Middle frontal gyrus (tissue), 1 donor: Measurements from ENCODE around the gene RABGGTA.
"Not testable (repeated sequence)": the region's sequence is repeated elsewhere in the genome, so short reads cannot be mapped to it uniquely, and the experiment has no call there.

ENCODE experiments used
- DNase-seq: peaks from one replicate; pipeline ENCODE4 v3.0.0-alpha.2; 2015; ENCODE audit warnings: low spot score; ENCODE audit errors: extremely low spot score

Gene RABGGTA

DNA sequence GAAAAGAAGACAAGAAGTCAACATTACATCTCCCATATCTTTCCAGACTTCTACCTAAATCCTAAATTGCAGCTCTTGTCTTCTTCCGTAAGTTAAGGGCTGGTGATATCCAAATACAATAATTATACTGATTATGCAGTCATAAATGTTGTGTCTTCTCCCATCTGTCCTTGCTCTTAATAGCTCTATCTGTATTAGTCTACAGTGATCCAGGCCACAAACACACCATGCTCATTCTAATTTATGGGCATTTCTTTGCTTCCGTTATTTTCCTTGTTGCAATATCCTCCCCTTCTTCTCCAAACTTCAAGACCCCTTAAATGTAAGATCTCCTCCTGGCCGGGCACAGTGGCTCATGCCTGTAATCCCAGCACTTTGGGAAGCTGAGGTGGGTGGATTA, 51.9 kb downstream of the RABGGTA start:
- no peak for DNase-seq

DNA sequence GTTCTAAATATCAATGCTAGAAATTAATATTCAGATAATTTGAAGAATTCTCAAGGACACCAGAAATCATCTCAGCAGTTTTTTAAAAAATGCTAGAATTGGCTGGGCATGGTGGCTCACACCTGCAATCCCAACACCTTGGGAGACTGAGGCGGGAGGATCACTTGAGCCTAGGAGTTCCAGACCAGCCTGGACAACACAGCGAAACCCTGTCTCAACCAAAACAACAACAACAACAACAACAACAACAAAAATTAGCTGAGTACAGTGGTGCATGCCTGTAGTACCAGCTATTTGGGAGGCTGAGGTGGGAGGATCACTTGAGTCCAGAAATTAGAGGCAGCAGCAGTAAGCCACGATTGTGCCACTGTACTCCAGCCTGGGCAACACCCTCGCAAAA, 52.3 kb downstream of the RABGGTA start:
- DNase-seq = no peak

DNA sequence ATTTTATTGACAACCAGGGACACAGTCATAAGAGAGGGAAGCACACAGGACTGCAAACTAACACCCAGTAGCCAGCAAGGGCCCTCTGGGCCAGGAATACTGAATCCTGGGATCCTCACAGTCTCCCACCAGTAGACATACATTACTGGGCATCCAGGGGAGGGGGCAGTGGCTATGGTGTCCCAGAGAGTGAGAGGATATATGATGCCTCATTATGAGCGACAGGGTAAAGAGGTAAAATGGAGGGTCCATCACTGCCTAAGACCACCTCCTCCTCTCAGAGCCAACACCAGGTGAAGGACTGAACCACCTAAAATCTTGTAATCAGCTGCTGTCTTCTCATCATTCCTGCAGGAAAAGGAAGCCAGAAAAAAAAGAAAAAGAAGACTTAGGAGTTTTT, 54.5 kb downstream of the RABGGTA start:
- DNase-seq = not testable (repeated sequence)

DNA sequence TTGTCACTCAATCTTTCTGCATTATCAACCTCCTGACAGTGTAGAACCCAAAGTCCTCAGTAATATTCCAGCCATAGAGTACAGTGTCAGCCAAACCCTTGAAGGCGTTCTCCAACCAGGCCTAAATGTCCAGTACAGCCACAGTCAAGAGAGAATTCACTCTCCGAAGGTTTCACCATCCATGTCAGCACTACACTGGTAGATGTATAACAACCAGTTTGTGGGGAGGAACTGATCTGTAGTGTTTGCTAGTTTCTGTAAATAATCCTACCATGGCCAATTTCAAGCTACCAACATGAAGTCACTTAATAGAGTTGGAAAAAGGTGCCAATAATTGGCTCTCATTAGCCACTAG, 55.1 kb downstream of the RABGGTA start:
- no peak for DNase-seq
